ENCODE measurements around the gene ATP5PB.
A peak's percentile ranks its signal among the peaks of the same experiment; 100 is the strongest.

The ATP5PB gene, protein sequence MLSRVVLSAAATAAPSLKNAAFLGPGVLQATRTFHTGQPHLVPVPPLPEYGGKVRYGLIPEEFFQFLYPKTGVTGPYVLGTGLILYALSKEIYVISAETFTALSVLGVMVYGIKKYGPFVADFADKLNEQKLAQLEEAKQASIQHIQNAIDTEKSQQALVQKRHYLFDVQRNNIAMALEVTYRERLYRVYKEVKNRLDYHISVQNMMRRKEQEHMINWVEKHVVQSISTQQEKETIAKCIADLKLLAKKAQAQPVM

DNA sequence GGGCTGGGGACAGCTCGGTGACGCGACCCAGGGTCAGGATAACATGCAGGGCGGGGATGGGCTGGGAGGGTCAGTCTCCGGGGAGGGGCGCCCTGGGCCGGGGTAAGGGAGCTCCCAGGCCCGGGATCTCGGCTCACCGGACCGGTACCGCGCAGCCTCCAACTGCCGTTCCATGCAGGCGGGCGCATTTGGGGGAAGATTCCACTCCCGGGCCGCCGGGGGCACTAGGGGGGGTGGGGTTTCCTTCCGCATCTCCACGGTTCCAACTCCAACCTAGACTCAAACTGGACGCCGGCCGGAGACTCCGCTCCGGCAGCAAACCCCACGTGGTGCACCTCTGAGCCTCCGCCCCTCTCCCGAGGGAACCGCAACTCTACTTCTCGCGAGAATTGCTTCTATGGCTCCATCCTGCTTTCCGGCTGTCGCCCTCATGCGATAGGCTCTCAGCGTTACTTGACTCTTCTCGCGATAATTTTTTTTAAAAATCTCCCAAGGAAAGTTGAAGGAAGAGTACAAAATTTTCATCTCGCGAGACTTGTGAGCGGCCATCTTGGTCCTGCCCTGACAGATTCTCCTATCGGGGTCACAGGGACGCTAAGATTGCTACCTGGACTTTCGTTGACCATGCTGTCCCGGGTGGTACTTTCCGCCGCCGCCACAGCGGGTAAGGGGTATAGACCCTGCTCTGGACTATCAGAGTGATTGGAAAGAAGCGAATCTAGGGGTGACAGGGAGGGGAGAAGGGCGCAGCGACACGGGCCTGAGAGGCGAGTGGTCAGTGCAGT is at the start of gene ATP5PB, which contains the start of gene WDR77:
Gene ATP5PB, plus strand, starts transcription at position 547 of the 785 bp plus-strand sequence. Its CDS starts 78 bp downstream, at position 625.
Gene WDR77, minus strand, starts transcription at position 339 of the 785 bp plus-strand sequence. Its CDS starts 87 bp downstream, at position 252.
- TF ChIP-seq, protein P1, sequence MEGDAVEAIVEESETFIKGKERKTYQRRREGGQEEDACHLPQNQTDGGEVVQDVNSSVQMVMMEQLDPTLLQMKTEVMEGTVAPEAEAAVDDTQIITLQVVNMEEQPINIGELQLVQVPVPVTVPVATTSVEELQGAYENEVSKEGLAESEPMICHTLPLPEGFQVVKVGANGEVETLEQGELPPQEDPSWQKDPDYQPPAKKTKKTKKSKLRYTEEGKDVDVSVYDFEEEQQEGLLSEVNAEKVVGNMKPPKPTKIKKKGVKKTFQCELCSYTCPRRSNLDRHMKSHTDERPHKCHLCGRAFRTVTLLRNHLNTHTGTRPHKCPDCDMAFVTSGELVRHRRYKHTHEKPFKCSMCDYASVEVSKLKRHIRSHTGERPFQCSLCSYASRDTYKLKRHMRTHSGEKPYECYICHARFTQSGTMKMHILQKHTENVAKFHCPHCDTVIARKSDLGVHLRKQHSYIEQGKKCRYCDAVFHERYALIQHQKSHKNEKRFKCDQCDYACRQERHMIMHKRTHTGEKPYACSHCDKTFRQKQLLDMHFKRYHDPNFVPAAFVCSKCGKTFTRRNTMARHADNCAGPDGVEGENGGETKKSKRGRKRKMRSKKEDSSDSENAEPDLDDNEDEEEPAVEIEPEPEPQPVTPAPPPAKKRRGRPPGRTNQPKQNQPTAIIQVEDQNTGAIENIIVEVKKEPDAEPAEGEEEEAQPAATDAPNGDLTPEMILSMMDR (IDR thresholded peaks at IDR 0.05; ENCODE audit: control extremely low read depth, extremely low read depth, low read depth, missing control alignments), result no peak
- peak; percentile 98 for DNase-seq (ENCODE audit: extremely low spot score)
- POLR2A ChIA-PET, result interaction anchor here (0.6 kb wide), 1 partner anchor 254 kb away, joined by 3 read pairs; no protein-coding TSS in a partner anchor
- CTCF ChIA-PET, result interaction anchor here (0.6 to 3.5 kb wide), 9 partner anchors 11 to 320 kb away, joined by 3 to 25 read pairs (median 3); no protein-coding TSS in a partner anchor

- POLR2A ChIA-PET, result no interaction called here
- CTCF ChIA-PET, result interaction anchor here (0.7 to 4.4 kb wide), 42 partner anchors 9 to 618 kb away, joined by 3 to 47 read pairs (median 4); partner anchors contain the start of gene CHI3L2
- peak; percentile 41 for DNase-seq (ENCODE audit: extremely low spot score)
- TF ChIP-seq, protein P1 (IDR thresholded peaks at IDR 0.05; ENCODE audit: control extremely low read depth, extremely low read depth, low read depth, missing control alignments), result peak; percentile 66
These were observed 49.3 kb upstream of the ATP5PB start for GRCh38 chr1:111399792-111400610.

DNA sequence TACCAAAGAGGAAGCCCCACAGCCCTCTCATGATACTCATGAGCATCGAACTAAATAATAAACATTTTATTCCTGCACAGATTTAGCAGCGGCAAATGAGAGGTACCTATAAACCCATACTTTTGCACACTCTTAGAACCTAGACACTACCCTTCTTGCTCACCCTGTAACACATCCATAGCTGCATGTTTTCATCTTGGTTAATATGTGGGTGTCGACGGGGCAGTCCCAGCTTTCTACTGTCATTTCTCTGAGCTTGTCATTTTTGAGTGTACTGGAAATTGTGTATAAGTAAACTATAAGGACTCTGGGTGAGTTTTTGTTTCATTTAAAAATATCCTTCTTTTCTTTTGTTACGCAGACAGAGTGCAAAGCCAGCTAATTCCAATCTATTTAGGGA is 47.2 kb upstream of the ATP5PB start:
- TF ChIP-seq, protein P1 (IDR thresholded peaks at IDR 0.05; ENCODE audit: control extremely low read depth, extremely low read depth, low read depth, missing control alignments), result no peak
- CTCF ChIA-PET, result interaction anchor here (0.8 to 4.4 kb wide), 7 partner anchors 19 to 372 kb away, joined by 3 to 44 read pairs (median 4); no protein-coding TSS in a partner anchor

DNA sequence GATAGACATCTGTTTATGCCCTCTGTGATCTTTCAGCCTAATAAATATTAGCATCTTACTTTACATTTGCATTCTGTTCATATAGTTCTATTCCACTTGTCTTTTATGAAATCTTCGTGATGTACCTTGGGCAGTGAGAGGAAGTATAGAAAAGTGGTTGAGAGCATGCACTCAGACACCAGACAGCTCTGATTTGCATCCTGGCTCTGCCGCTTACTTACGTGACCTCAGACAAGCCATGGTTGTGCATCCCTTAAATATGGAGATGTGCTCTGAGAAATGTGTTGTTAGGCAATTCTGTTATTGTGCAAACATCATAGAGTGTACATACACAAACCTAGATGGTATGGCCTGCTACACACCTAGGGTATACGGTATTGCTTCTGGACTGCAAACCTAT is 44.7 kb upstream of the ATP5PB start:
- DNase-seq (ENCODE audit: extremely low spot score), result no peak
- CTCF ChIA-PET, result interaction anchor here (0.9 to 1.5 kb wide), 5 partner anchors 11 to 367 kb away, joined by 3 to 9 read pairs (median 4); no protein-coding TSS in a partner anchor
- TF ChIP-seq, protein P1 (IDR thresholded peaks at IDR 0.05; ENCODE audit: control extremely low read depth, extremely low read depth, low read depth, missing control alignments), result no peak
- POLR2A ChIA-PET, result no interaction called here

More for the DNA sequence above, 47.2 kb upstream of the ATP5PB start:
- POLR2A ChIA-PET, result no interaction called here
- no peak for DNase-seq (ENCODE audit: extremely low spot score)

GRCh38 chr1:111406321-111406768 is 42.9 kb upstream of the ATP5PB start:
- POLR2A ChIA-PET, result no interaction called here
- CTCF ChIA-PET, result interaction anchor here (1.0 to 1.8 kb wide), 3 partner anchors 153 to 376 kb away, joined by 3 to 5 read pairs (median 4); no protein-coding TSS in a partner anchor
- peak; percentile 67 for DNase-seq (ENCODE audit: extremely low spot score)
- TF ChIP-seq, protein P1 (IDR thresholded peaks at IDR 0.05; ENCODE audit: control extremely low read depth, extremely low read depth, low read depth, missing control alignments), result no peak
